ENCODE measurements around the gene NRXN2.

The NRXN2 gene

DNA sequence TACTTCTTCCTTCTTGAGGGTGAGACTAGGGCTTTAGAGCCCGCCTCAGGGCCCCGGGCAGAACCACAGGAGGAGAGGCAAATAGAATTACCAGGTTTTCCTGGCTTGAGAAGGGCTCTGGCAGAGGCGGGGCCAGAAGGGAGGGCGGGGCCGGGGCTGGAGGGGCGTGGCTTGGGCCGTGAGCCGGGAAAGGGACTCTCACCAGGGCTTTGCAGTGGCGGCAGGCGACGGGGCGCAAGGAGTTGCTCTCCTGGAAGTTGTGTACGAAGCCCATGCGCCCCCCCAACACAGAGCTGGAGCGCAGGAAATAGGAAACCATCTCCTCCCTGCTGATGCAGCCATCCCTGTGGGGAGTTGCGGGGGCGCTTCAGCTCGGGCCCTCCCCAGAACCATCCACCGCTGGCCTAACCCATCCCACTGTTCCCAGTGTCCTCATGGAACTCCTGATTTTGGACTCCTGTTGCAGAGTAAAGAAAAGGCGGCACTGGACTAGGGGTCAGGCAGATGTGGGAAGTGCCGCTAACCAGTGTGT lies 6.9 kb upstream of the NRXN2 start:
- Histone ChIP-seq H3K79me2 (ENCODE audit: insufficient read depth, low read depth) (no peaks in the 10 kb centered on the region), H3K27me3 (ENCODE audit: insufficient read depth, low read depth) (peaks cover 79% of the 10 kb centered on the region), H3K27ac (no peak overlapping the region), H3K4me1 (ENCODE audit: low read depth, poor library complexity, severe bottlenecking) (no peaks in the 10 kb centered on the region), H3K36me3 (ENCODE audit: insufficient read depth) (no peaks in the 10 kb centered on the region), H3K4me3 (IDR thresholded peaks at IDR 0.05; ENCODE audit: insufficient read depth, low read depth, low read length) (no peak overlapping the region), H3K4me2 (no peak overlapping the region), H3K9ac (no peak overlapping the region), H4K20me1 (ENCODE audit: insufficient read depth) (no peaks in the 10 kb centered on the region), H2AFZ (ENCODE audit: low read depth) (no peak overlapping the region)
- TF ChIP-seq, protein P1, sequence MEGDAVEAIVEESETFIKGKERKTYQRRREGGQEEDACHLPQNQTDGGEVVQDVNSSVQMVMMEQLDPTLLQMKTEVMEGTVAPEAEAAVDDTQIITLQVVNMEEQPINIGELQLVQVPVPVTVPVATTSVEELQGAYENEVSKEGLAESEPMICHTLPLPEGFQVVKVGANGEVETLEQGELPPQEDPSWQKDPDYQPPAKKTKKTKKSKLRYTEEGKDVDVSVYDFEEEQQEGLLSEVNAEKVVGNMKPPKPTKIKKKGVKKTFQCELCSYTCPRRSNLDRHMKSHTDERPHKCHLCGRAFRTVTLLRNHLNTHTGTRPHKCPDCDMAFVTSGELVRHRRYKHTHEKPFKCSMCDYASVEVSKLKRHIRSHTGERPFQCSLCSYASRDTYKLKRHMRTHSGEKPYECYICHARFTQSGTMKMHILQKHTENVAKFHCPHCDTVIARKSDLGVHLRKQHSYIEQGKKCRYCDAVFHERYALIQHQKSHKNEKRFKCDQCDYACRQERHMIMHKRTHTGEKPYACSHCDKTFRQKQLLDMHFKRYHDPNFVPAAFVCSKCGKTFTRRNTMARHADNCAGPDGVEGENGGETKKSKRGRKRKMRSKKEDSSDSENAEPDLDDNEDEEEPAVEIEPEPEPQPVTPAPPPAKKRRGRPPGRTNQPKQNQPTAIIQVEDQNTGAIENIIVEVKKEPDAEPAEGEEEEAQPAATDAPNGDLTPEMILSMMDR (conservative IDR thresholded peaks at IDR 0.05; ENCODE audit: low read depth, low read length), result no peak

DNA sequence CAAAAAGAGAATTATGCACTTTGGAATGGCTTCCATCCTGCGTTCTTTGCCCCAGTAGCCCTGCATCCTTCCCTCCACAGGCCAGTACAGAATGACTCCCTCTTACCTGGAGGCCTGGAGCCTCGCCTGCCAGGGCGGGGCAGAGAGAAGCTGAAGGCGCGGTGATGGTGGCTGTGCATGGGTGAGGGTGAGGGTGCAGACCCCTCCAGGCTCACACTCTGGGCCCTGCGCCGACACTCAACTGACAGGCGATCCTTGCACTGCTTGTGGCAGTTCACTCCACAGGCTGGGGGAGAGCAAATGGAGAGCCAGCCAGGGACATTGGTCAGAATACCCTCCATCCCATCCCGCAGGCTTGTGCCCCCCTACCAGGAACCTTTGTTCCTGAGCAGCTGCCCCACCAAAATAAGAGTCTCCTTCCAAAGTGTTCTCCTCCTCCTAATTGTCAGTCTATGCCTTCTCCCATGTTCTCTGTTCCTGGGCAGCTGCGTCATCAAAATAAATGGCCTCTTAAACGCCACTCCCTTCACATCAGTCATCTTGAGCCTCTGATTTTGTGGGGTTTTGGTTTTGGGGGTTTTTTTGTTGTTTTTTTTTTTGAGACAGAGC lies 5.9 kb upstream of the NRXN2 start:
- no peaks in the 10 kb centered on the region for H4K20me1 ChIP-seq (ENCODE audit: insufficient read depth)
- no peak overlapping the region for H3K4me2 ChIP-seq
- no peak overlapping the region for H3K4me3 ChIP-seq (IDR thresholded peaks at IDR 0.05; ENCODE audit: insufficient read depth, low read depth, low read length)
- H3K27me3 ChIP-seq (ENCODE audit: insufficient read depth, low read depth), result peaks cover 76% of the 10 kb centered on the region
- H3K79me2 ChIP-seq (ENCODE audit: insufficient read depth, low read depth), result no peaks in the 10 kb centered on the region
- TF ChIP-seq, protein P1 (conservative IDR thresholded peaks at IDR 0.05; ENCODE audit: low read depth, low read length), result no peak
- peaks cover 4% of the 10 kb centered on the region for H3K4me1 ChIP-seq (ENCODE audit: low read depth, poor library complexity, severe bottlenecking)
- no peak overlapping the region for H2AFZ ChIP-seq (ENCODE audit: low read depth)
- H3K36me3 ChIP-seq (ENCODE audit: insufficient read depth), result no peaks in the 10 kb centered on the region
- no peak overlapping the region for H3K27ac ChIP-seq
- no peak overlapping the region for H3K9ac ChIP-seq

GRCh38 chr11:64726867-64727530 lies 4.0 kb upstream of the NRXN2 start:
- Histone ChIP-seq H2AFZ (ENCODE audit: low read depth) (no peak overlapping the region), H3K36me3 (ENCODE audit: insufficient read depth) (no peaks in the 10 kb centered on the region), H3K4me3 (IDR thresholded peaks at IDR 0.05; ENCODE audit: insufficient read depth, low read depth, low read length) (no peak overlapping the region), H3K79me2 (ENCODE audit: insufficient read depth, low read depth) (no peaks in the 10 kb centered on the region), H3K4me1 (ENCODE audit: low read depth, poor library complexity, severe bottlenecking) (peaks cover 8% of the 10 kb centered on the region), H3K4me2 (no peak overlapping the region), H3K27ac (no peak overlapping the region), H3K9ac (no peak overlapping the region), H4K20me1 (ENCODE audit: insufficient read depth) (no peaks in the 10 kb centered on the region), H3K27me3 (ENCODE audit: insufficient read depth, low read depth) (peaks cover 73% of the 10 kb centered on the region)
- TF ChIP-seq, protein P1 (conservative IDR thresholded peaks at IDR 0.05; ENCODE audit: low read depth, low read length), result no peak

DNA sequence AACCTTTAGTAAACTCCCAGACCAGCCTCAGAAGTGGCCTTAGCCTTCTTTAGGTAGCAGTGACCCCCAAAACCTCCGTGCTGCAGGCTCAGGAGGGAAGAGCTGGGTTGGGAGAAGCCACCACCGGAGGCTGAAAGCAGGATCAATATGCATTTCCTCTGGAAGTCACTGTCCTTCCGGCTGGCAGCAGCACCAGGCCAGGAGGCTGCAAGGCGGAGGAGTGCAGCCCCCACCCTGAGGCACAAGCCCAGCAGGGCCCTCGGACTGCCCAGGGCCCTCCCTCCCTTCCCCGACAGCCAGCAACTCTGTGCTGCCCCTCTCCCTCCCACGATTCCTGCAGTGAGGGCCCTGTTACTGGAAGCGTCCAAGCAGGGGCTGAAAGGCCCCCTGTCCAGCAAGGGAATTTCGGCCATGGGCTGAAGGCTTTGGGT lies 3.2 kb upstream of the NRXN2 start:
- H4K20me1 ChIP-seq (ENCODE audit: insufficient read depth), result no peaks in the 10 kb centered on the region
- H3K4me1 ChIP-seq (ENCODE audit: low read depth, poor library complexity, severe bottlenecking), result peaks cover 8% of the 10 kb centered on the region
- no peak overlapping the region for H3K9ac ChIP-seq
- H3K36me3 ChIP-seq (ENCODE audit: insufficient read depth), result no peaks in the 10 kb centered on the region
- no peak overlapping the region for H3K27ac ChIP-seq
- H3K4me3 ChIP-seq (IDR thresholded peaks at IDR 0.05; ENCODE audit: insufficient read depth, low read depth, low read length), result no peak overlapping the region
- TF ChIP-seq, protein P1 (conservative IDR thresholded peaks at IDR 0.05; ENCODE audit: low read depth, low read length), result no peak
- H2AFZ ChIP-seq (ENCODE audit: low read depth), result no peak overlapping the region
- H3K4me2 ChIP-seq, result no peak overlapping the region
- no peaks in the 10 kb centered on the region for H3K79me2 ChIP-seq (ENCODE audit: insufficient read depth, low read depth)
- peaks cover 73% of the 10 kb centered on the region for H3K27me3 ChIP-seq (ENCODE audit: insufficient read depth, low read depth)

All from KMS-11 (cell line).